Neural cell (in vitro differentiated cells): ENCODE data around the gene DDX52.

Source experiments
- CTCF ChIP-seq: fragments of 450-650 bp; IDR thresholded peaks from 2 replicates; pipeline ENCODE4 v1.5.1; 2014; ENCODE audit warnings: antibody characterized with exemption, mild to moderate bottlenecking, moderate library complexity; ENCODE audit not compliant: poor library complexity, severe bottlenecking
- EZH2 ChIP-seq: fragments of 200-600, 300-800 bp; shearing (Covaris generic), sonication (generic); IDR thresholded peaks from 2 replicates; pipeline ENCODE4 v1.6.1; 2014; ENCODE audit warnings: antibody characterized with exemption, low read length, borderline replicate concordance, mild to moderate bottlenecking; ENCODE audit not compliant: insufficient read depth, poor library complexity, severe bottlenecking
- POLR2AphosphoS5 ChIP-seq: IDR thresholded peaks from 2 replicates; pipeline ENCODE4 v1.6.1; 2012
- RAD21 ChIP-seq: fragments of 450-650 bp; conservative IDR thresholded peaks from 2 replicates; pipeline ENCODE4 v1.6.1; 2014; ENCODE audit warnings: antibody characterized with exemption, mild to moderate bottlenecking, moderate library complexity
- REST ChIP-seq: IDR thresholded peaks from 2 replicates; pipeline ENCODE4 v1.6.1; 2012; ENCODE audit warnings: borderline replicate concordance
- TAF1 ChIP-seq: IDR thresholded peaks from 2 replicates; pipeline ENCODE4 v1.6.1; 2012; ENCODE audit warnings: low read depth

GRCh38 chr17:37648555-37648954 is 5.3 kb upstream of the DDX52 start:
- TF ChIP-seq REST: no peak
- no peak for TF ChIP-seq CTCF
- no peak for TF ChIP-seq RAD21
- no peak for TF ChIP-seq EZH2
- no peak for TF ChIP-seq POLR2AphosphoS5
- TF ChIP-seq TAF1: no peak
